Breast epithelium (tissue), 4 donors: Measurements from ENCODE around the gene SPATA24. TPM values are rescaled to one million over a fixed set of nuclear protein-coding genes. Genes with fewer than 3 reads are reported as not detected.
A peak's percentile ranks its signal among the peaks of the same experiment; 100 is the strongest.

Experiments
- DNase-seq, 2 donors: peaks; one replicate each; pipeline ENCODE4 v3.0.0-alpha.2; 2019; ENCODE audit warnings: low spot score in 2 of 2
- H3K27ac ChIP-seq, 2 donors: fragments of 200-600 bp; sonication (generic) in 1 of 2; one replicate each; pipeline ENCODE4 v1.5.1; 2016 to 2019; ENCODE audit warnings: mild to moderate bottlenecking in 1 of 2
- H3K27me3 ChIP-seq, 2 donors: fragments of 200-600 bp; sonication (generic) in 1 of 2; one replicate each; pipeline versions ENCODE4 v1.5.1 to v1.6.0; 2017 to 2019; ENCODE audit warnings: control low read depth in 1 of 2, mild to moderate bottlenecking in 1 of 2
- H3K36me3 ChIP-seq: fragments of 200-600 bp; one replicate; pipeline ENCODE4 v1.5.1; 2019
- H3K4me1 ChIP-seq, 2 donors: fragments of 200-600 bp; sonication (generic); one replicate each; pipeline ENCODE4 v1.5.1; 2016 to 2019; ENCODE audit warnings: control low read depth in 1 of 2
- H3K4me3 ChIP-seq, 3 donors: fragments of 200-600 bp; sonication (generic); 1 replicate in 2 of 3; 2 replicates in 1 of 3; pipeline ENCODE4 v1.5.1; 2016 to 2019; ENCODE audit warnings: mild to moderate bottlenecking in 3 of 3, moderate library complexity in 2 of 3
- H3K9me3 ChIP-seq, 2 donors: fragments of 200-600 bp; sonication (generic) in 1 of 2; one replicate each; pipeline ENCODE4 v1.5.1; 2016 to 2019; ENCODE audit warnings: control low read depth in 1 of 2
- POLR2A ChIP-seq: fragments of 450-650 bp; IDR thresholded peaks from one replicate; pipeline ENCODE4 v1.6.1; 2016; ENCODE audit warnings: antibody characterized with exemption, mild to moderate bottlenecking, moderate library complexity
- POLR2AphosphoS5 ChIP-seq, 3 donors: sonication (generic); formaldehyde crosslinking; IDR thresholded peaks; one replicate each; pipeline ENCODE4 v1.6.1; 2017; ENCODE audit warnings: antibody characterized with exemption in 3 of 3
- intact Hi-C: fragments of 100-400 bp; cut with DNase I; formaldehyde crosslinking; loops from one replicate; pipeline ENCODE4 v1.15.1; 2023; ENCODE audit warnings: low total_unique reads
- total RNA-seq, 3 donors: library from RNA; depleted of rRNA; stranded (reverse); fragments of >200 nt; gene quantifications; one replicate each; pipeline ENCODE4 v1.1.0, GENCODE V29; 2016
- TF ChIP-seq, protein P1 (sequence below), 3 donors: fragments of 450-650 bp; IDR thresholded peaks; one replicate each; pipeline ENCODE4 v1.5.1; 2016 to 2017; ENCODE audit warnings: antibody characterized with exemption in 3 of 3, mild to moderate bottlenecking in 3 of 3, moderate library complexity in 3 of 3

SPATA24 gene
- total RNA-seq, 3 donors from 2014 or later: 0.98 to 2.4 (median 2.2) TPM

DNA sequence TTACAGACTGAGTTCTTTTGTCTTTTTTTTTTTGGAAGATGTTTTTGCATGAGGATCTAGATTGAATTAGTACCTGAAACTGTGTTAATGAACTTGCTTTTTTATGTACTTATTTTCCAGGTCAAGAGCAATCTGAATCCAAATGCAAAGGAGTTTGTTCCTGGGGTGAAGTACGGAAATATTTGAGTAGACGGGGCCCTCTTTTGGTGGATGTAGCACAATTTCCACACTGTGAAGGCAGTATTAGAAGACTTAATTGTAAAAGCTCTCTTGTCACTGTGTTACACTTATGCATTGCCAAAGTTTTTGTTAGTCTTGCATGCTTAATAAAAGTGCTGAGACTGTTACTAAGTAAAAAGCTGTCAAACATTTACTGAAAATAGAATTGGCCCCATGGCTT is 35.3 kb downstream of the SPATA24 start:
- intact Hi-C loops: no loop called here
- Histone ChIP-seq H3K27ac (no peak overlapping the region), H3K4me3 (no peak overlapping the region), H3K9me3 (no peaks in the 10 kb centered on the region), H3K4me1 (no peaks in the 10 kb centered on the region), H3K27me3 (no peaks in the 10 kb centered on the region), H3K36me3 (peaks cover 3% of the 10 kb centered on the region)
- DNase-seq: no peak
- TF ChIP-seq, protein P1, sequence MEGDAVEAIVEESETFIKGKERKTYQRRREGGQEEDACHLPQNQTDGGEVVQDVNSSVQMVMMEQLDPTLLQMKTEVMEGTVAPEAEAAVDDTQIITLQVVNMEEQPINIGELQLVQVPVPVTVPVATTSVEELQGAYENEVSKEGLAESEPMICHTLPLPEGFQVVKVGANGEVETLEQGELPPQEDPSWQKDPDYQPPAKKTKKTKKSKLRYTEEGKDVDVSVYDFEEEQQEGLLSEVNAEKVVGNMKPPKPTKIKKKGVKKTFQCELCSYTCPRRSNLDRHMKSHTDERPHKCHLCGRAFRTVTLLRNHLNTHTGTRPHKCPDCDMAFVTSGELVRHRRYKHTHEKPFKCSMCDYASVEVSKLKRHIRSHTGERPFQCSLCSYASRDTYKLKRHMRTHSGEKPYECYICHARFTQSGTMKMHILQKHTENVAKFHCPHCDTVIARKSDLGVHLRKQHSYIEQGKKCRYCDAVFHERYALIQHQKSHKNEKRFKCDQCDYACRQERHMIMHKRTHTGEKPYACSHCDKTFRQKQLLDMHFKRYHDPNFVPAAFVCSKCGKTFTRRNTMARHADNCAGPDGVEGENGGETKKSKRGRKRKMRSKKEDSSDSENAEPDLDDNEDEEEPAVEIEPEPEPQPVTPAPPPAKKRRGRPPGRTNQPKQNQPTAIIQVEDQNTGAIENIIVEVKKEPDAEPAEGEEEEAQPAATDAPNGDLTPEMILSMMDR (IDR thresholded peaks at IDR 0.05): no peak
- TF ChIP-seq POLR2AphosphoS5 (IDR thresholded peaks at IDR 0.05) (no peak), POLR2A (no peak)

DNA sequence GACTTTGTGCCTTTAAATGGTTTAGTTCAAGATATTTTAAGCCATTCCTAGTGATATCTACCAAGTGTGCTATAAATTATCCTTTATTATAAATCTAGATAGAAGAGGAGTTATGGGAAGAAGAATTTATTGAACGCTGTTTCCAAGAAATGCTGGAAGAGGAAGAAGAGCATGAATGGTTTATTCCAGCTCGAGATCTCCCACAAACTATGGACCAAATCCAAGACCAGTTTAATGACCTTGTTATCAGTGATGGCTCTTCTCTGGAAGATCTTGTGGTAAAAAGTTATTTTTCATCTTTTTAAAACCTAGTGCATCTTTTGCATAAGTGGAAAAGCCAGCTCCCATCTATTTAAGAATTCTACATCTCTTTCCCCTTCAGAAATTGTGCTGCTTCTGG is 39.4 kb downstream of the SPATA24 start:
- Histone ChIP-seq H3K27me3 (no peaks in the 10 kb centered on the region), H3K36me3 (peaks cover 3% of the 10 kb centered on the region), H3K27ac (no peak overlapping the region), H3K4me1 (no peaks in the 10 kb centered on the region), H3K4me3 (no peak overlapping the region), H3K9me3 (no peaks in the 10 kb centered on the region)
- DNase-seq: no peak
- intact Hi-C loops: no loop called here
- TF ChIP-seq POLR2AphosphoS5 (IDR thresholded peaks at IDR 0.05) (no peak), POLR2A (no peak)
- TF ChIP-seq, protein P1 (IDR thresholded peaks at IDR 0.05): no peak

DNA sequence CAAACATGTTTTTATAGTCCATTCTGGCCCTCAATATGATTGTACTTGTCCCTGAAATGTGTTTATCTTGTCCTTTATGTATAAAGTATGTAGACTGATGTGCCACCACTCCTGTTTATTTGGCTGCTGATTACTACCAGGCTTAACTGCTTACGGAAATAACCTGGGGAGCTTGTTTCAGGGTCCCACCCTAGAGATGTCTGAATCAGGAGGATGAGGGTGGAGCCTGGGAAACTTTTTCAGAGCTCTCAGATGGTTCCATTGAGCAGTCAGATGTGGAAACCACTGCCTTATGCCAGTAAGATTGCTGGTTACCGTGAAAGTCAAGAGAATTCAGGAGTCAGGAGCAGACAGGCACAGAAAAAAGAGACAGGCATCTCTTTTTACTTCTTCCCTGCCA is 40.0 kb downstream of the SPATA24 start:
- DNase-seq: peak in 1 of 2 donors; percentile 2

DNA sequence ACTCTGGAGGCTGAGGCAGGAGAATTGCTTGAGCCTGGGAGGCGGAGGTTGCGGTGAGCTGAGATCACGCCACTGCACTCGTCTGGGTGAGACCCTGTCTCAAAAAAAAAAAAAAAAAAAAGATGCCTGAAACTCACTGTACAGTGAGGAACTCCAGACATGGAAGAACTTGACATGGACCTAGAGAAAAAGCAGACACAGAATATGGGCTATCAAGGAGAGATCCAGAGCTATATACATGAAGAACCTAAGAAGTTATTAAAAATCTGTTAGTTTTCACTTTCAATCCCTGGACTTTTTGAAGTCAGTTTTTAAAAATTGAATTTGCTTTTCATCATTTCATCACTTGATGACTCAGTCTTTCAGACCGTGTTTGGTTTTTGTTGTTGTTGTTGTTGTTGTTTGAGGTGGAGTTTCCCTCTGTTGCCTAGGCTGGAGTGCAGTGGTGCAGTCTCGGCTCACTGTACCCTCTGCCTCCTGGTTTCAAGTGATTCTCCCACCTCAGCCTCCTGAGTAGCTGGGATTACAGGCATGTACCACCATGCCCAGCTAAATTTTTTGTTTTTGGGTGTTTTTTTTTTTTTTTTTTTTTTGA is 42.0 kb downstream of the SPATA24 start:
- Histone ChIP-seq H3K9me3 (no peaks in the 10 kb centered on the region), H3K27me3 (no peaks in the 10 kb centered on the region), H3K36me3 (peaks cover 3% of the 10 kb centered on the region), H3K4me3 (no peak overlapping the region), H3K27ac (no peak overlapping the region), H3K4me1 (no peaks in the 10 kb centered on the region)
- DNase-seq: peak in 1 of 2 donors; percentile 2
- intact Hi-C loops: no loop called here
- no peak for TF ChIP-seq POLR2A
- no peak for TF ChIP-seq POLR2AphosphoS5 (IDR thresholded peaks at IDR 0.05)
- TF ChIP-seq, protein P1 (IDR thresholded peaks at IDR 0.05): no peak

More for the DNA sequence above, 40.0 kb downstream of the SPATA24 start:
- Histone ChIP-seq H3K36me3 (peaks cover 3% of the 10 kb centered on the region), H3K27me3 (no peaks in the 10 kb centered on the region), H3K4me1 (no peaks in the 10 kb centered on the region), H3K9me3 (no peaks in the 10 kb centered on the region), H3K4me3 (no peak overlapping the region), H3K27ac (no peak overlapping the region)
- TF ChIP-seq POLR2A: no peak
- TF ChIP-seq, protein P1 (IDR thresholded peaks at IDR 0.05): no peak
- no peak for TF ChIP-seq POLR2AphosphoS5 (IDR thresholded peaks at IDR 0.05)
- intact Hi-C loops: no loop called here

DNA sequence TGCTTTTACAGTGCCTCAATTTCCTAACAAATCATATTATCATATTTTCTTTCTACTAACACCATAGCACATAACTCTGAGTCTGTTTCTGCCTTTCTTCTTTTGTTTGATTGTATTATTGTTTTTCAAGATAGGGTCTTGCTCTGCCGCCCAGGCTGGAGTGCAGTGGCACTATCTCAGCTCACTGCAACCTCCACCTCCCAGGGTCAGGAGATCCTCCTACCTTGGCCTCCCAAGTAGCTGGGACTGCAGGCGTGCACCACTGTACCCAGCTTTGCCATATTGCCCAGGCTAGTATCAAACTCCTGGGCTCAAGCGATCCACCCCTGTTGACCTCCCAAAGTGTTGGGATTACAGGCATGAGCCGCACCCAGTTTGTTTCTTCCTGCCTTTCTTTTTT is 43.5 kb downstream of the SPATA24 start:
- TF ChIP-seq POLR2AphosphoS5 (IDR thresholded peaks at IDR 0.05) (no peak), POLR2A (no peak)
- TF ChIP-seq, protein P1 (IDR thresholded peaks at IDR 0.05): no peak
- no peaks in the 10 kb centered on the region for H3K4me1 ChIP-seq

More for the DNA sequence above, 43.5 kb downstream of the SPATA24 start:
- Histone ChIP-seq H3K36me3 (peaks cover 3% of the 10 kb centered on the region), H3K4me3 (no peak overlapping the region), H3K9me3 (no peaks in the 10 kb centered on the region), H3K27me3 (no peaks in the 10 kb centered on the region), H3K27ac (no peak overlapping the region)
- intact Hi-C loops: no loop called here
- peak in 1 of 2 donors; percentile 3 for DNase-seq
